WI38 (cell line): ENCODE measurements around the gene LRP8.

Experiments used
- H3K4me3 ChIP-seq: 2 replicates; pipeline ENCODE4 v1.5.1; 2011; ENCODE audit warnings: low read depth, mild to moderate bottlenecking, control low read depth, low read length
- CTCF ChIP-seq: IDR thresholded peaks from 2 replicates; pipeline ENCODE4 v1.5.1; 2012; ENCODE audit warnings: low read depth, mild to moderate bottlenecking, control low read depth, low read length

LRP8 gene

GRCh38 chr1:53320646-53321045 is 7.2 kb downstream of the LRP8 start:
- no peak for TF ChIP-seq CTCF
- no peak overlapping the region for H3K4me3 ChIP-seq

DNA sequence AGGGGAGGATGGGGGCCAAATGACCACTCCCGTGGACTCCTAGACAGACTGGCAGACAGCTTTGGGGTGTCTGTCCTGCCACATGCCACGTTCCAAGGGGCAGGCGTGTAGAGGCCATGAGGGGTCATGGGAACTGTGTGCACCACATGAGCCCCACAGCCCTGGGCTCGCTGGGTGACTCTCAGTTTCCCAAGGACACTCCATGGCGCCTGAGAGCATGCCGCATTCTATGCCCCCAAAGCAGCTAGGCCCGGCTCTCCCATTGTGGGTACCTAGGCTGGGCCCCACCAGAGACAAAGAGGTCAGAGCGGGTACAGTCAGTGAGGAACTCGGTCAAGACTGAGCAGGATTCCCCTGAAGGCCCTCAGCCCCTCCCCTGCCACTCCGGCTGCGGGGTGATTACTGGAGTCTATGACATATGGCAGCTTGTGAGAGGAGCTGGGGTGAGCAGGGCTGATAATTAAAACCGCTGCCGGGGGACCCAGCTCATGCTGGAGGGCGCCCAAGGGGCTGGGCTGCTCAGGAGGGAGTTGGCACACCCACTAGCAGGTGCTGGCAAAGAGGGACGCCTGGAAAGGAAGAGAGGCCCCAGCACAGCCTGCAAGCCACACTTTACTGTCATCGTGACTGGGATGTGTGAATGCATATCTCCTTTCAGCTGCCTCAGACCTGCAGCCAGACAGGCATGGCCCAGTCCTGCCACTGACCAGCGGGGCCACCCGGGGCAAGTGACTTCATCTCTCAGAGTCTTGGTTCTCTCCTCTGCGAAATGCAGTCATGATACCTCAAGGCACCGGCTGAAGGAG is 8.4 kb downstream of the LRP8 start:
- no peak overlapping the region for H3K4me3 ChIP-seq
- TF ChIP-seq CTCF = no peak

- H3K4me3 ChIP-seq = no peak overlapping the region
- no peak for TF ChIP-seq CTCF
Observed at GRCh38 chr1:53317646-53318539, 10.0 kb downstream of the LRP8 start.

GRCh38 chr1:53316766-53317581 is 10.9 kb downstream of the LRP8 start:
- TF ChIP-seq CTCF = no peak

GRCh38 chr1:53316424-53316765 is 11.5 kb downstream of the LRP8 start:
- no peak for TF ChIP-seq CTCF
- no peak overlapping the region for H3K4me3 ChIP-seq

More at GRCh38 chr1:53316766-53317581, 10.9 kb downstream of the LRP8 start:
- H3K4me3 ChIP-seq = no peak overlapping the region

DNA sequence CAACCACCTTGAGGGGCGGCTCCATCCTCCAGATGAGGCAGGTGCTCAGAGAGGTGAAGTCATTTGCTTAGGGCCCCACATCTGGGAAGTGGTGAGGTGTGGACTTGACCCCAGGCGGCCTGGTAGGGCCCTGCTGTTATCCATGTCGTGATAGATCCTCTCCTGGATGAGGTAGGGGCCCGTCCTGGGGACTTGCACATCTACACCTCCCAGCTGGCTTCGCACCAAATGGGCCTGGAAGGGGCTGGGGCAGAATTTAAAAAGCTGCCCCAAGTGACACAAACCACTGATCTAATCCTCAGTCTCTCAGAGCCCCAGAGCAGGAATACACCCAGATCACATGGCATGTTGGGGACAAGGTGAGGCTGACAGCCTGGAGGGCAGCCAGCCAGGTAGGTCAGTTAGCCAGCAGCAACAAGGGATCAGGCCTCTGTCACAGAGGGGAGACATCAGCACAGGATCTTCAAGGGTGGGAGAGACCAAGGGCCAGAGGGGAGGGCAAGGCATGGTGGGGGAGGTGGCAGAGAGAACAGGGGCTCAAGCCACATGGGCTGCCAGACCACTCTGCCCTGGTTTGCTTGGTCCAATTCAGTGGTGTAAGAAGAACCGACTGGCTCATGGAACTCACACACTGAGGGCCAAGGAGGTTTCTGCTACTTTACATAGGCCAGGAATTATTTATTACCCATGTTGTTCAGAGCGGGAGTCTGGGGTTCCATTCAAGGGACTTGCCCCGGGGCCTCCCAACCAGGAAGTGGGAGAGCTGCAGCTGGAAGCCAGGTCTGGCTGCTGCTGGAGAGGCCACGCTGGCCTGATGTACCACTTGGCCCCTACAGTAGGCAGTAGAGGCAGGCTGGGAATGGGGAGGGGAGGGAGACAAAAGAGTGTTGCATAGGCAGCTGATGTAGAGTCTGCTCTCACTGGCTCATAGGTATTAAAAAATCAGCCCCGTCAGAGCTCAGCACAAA is 12.1 kb downstream of the LRP8 start:
- TF ChIP-seq CTCF = no peak
- no peak overlapping the region for H3K4me3 ChIP-seq
